Hepatocyte (in vitro differentiated cells): ENCODE measurements around the gene PRKCZ.

ENCODE experiments used
- EZH2 ChIP-seq: fragments of 200-600 bp; sonication (generic); IDR thresholded peaks from 2 replicates; pipeline ENCODE4 v1.6.1; 2016; ENCODE audit warnings: antibody characterized with exemption, mild to moderate bottlenecking, borderline replicate concordance
- EZH2phosphoT487 ChIP-seq: fragments of 200-600 bp; sonication (generic); IDR thresholded peaks from one replicate; pipeline ENCODE4 v1.6.1; 2018; ENCODE audit warnings: antibody characterized with exemption, mild to moderate bottlenecking, low read depth, moderate library complexity; ENCODE audit not compliant: unreplicated experiment, severe bottlenecking
- TF ChIP-seq, protein P1 (sequence below): fragments of 200-600 bp; sonication (generic); IDR thresholded peaks from 2 replicates; pipeline ENCODE4 v1.5.1; 2016; ENCODE audit warnings: antibody characterized with exemption, mild to moderate bottlenecking; ENCODE audit not compliant: poor library complexity

- TF ChIP-seq, protein P1, sequence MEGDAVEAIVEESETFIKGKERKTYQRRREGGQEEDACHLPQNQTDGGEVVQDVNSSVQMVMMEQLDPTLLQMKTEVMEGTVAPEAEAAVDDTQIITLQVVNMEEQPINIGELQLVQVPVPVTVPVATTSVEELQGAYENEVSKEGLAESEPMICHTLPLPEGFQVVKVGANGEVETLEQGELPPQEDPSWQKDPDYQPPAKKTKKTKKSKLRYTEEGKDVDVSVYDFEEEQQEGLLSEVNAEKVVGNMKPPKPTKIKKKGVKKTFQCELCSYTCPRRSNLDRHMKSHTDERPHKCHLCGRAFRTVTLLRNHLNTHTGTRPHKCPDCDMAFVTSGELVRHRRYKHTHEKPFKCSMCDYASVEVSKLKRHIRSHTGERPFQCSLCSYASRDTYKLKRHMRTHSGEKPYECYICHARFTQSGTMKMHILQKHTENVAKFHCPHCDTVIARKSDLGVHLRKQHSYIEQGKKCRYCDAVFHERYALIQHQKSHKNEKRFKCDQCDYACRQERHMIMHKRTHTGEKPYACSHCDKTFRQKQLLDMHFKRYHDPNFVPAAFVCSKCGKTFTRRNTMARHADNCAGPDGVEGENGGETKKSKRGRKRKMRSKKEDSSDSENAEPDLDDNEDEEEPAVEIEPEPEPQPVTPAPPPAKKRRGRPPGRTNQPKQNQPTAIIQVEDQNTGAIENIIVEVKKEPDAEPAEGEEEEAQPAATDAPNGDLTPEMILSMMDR = no peak
- TF ChIP-seq EZH2phosphoT487 (no peak), EZH2 (no peak)
Measured at GRCh38 chr1:2003541-2004131, 46.6 kb upstream of the PRKCZ start, which contains the start of gene CFAP74.
